Colonic mucosa (tissue), 4 donors: ENCODE measurements around the gene SLC9A5. TPM values are rescaled to one million over a fixed set of nuclear protein-coding genes. Genes with fewer than 3 reads are reported as not detected.

Experiments used
- DNase-seq: peaks from one replicate; pipeline ENCODE4 v3.0.0-alpha.2; 2020
- H3K27ac ChIP-seq: fragments of 200-600 bp; one replicate; pipeline ENCODE4 v1.8.0; 2021
- H3K27me3 ChIP-seq: fragments of 200-600 bp; one replicate; pipeline ENCODE4 v1.8.0; 2021
- H3K36me3 ChIP-seq: fragments of 200-600 bp; one replicate; pipeline ENCODE4 v1.8.0; 2021
- H3K4me1 ChIP-seq: fragments of 200-600 bp; one replicate; pipeline ENCODE4 v1.8.0; 2021; ENCODE audit warnings: mild to moderate bottlenecking
- H3K4me3 ChIP-seq: fragments of 200-600 bp; one replicate; pipeline ENCODE4 v1.8.0; 2021
- H3K9ac ChIP-seq, 2 donors: one replicate each; pipeline ENCODE4 v1.7.0; 2013; ENCODE audit warnings: control low read depth in 2 of 2, low read depth in 2 of 2, low read length in 2 of 2
- H3K9me3 ChIP-seq: fragments of 200-600 bp; one replicate; pipeline ENCODE4 v1.8.0; 2021
- CTCF ChIP-seq: fragments of 200-600 bp; IDR thresholded peaks from one replicate; pipeline ENCODE4 v1.8.0; 2022; ENCODE audit warnings: antibody characterized with exemption, mild to moderate bottlenecking
- intact Hi-C: fragments of 100-400 bp; cut with DNase I; formaldehyde crosslinking; loops from one replicate; pipeline ENCODE4 v1.14.1; 2022
- total RNA-seq, 2 donors: library from RNA; stranded (reverse); fragmentation: NEBNext Ultra II Directional in 1 of 2; extraction: Animal tissue kit (Norgen Biotek cat#: 25700) in 1 of 2; gene quantifications; one replicate each; pipeline ENCODE4 v1.2.1, GENCODE V29; 2021
- donor health status: healthy.
- donor health status: DM: no; HTN: no; CAD: no.
- donor health status: DM: no; HTN: no; CAD: no.

Gene SLC9A5
- total RNA-seq, 2 donors from 2014 or later = 0.48 to 2.1 TPM

GRCh38 chr16:67211674-67212073 lies 37.1 kb upstream of the SLC9A5 start:
- H3K9me3 ChIP-seq = no peaks in the 10 kb centered on the region
- H3K4me1 ChIP-seq = no peaks in the 10 kb centered on the region
- TF ChIP-seq CTCF = no peak
- no peaks in the 10 kb centered on the region for H3K27me3 ChIP-seq
- intact Hi-C loops = no loop called here
- no peaks in the 10 kb centered on the region for H3K36me3 ChIP-seq
- no peak for DNase-seq
- H3K27ac ChIP-seq = no peak overlapping the region
- no peak overlapping the region for H3K9ac ChIP-seq
- no peak overlapping the region for H3K4me3 ChIP-seq

- no peak overlapping the region for H3K27ac ChIP-seq
- H3K27me3 ChIP-seq = no peaks in the 10 kb centered on the region
- no peaks in the 10 kb centered on the region for H3K9me3 ChIP-seq
- H3K4me1 ChIP-seq = no peaks in the 10 kb centered on the region
- H3K36me3 ChIP-seq = no peaks in the 10 kb centered on the region
- no peak for DNase-seq
- intact Hi-C loops = no loop called here
- H3K9ac ChIP-seq = no peak overlapping the region
- no peak overlapping the region for H3K4me3 ChIP-seq
- TF ChIP-seq CTCF = no peak
Measured at GRCh38 chr16:67212766-67213165, 36.0 kb upstream of the SLC9A5 start.

GRCh38 chr16:67213197-67214019 lies 35.4 kb upstream of the SLC9A5 start:
- no peak for TF ChIP-seq CTCF
- intact Hi-C loops = no loop called here
- H3K36me3 ChIP-seq = no peaks in the 10 kb centered on the region
- H3K9ac ChIP-seq = no peak overlapping the region
- H3K27me3 ChIP-seq = no peaks in the 10 kb centered on the region
- no peak overlapping the region for H3K27ac ChIP-seq
- H3K4me3 ChIP-seq = no peak overlapping the region
- no peaks in the 10 kb centered on the region for H3K4me1 ChIP-seq
- no peaks in the 10 kb centered on the region for H3K9me3 ChIP-seq
- no peak for DNase-seq

- DNase-seq = no peak
- intact Hi-C loops = no loop called here
- H3K27me3 ChIP-seq = no peaks in the 10 kb centered on the region
- no peak overlapping the region for H3K9ac ChIP-seq
- no peak for TF ChIP-seq CTCF
- H3K4me3 ChIP-seq = no peak overlapping the region
- H3K4me1 ChIP-seq = no peaks in the 10 kb centered on the region
- H3K27ac ChIP-seq = no peak overlapping the region
- H3K9me3 ChIP-seq = no peaks in the 10 kb centered on the region
- H3K36me3 ChIP-seq = no peaks in the 10 kb centered on the region
Measured at GRCh38 chr16:67215706-67216105, 33.1 kb upstream of the SLC9A5 start.

GRCh38 chr16:67216612-67217490 lies 31.9 kb upstream of the SLC9A5 start:
- no peak for DNase-seq
- intact Hi-C loops = no loop called here
- no peak for TF ChIP-seq CTCF
- no peaks in the 10 kb centered on the region for H3K36me3 ChIP-seq
- no peak overlapping the region for H3K9ac ChIP-seq
- H3K9me3 ChIP-seq = no peaks in the 10 kb centered on the region
- H3K4me3 ChIP-seq = no peak overlapping the region
- no peaks in the 10 kb centered on the region for H3K4me1 ChIP-seq
- H3K27me3 ChIP-seq = no peaks in the 10 kb centered on the region
- no peak overlapping the region for H3K27ac ChIP-seq
